ENCODE data around the gene KRT34.
"Not testable (repeated sequence)": the region's sequence is repeated elsewhere in the genome, so short reads cannot be mapped to it uniquely, and the experiment has no call there.

The KRT34 gene

DNA sequence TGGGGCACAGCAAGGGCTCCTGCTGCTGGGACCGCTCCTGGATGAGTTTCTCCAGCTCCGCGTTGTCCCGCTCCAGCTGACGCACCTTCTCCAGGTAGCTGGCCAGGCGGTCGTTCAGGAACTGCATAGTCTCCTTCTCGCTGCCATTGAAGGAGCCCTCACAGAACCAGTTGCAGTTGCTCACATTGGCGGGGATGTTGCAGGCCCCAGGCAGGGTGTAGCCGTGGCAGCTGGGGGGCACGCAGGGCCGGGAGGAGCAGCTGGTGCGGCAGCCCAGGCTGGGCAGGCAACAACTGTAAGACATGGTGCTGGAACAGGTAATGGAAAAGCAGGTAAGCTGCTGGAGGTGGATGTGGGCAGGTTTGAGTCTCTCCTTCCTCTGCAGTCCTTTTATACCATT is at the start of gene KRT34:
KRT34 (minus strand) TSS at position 364 of the 400 bp plus-strand sequence; CDS start at position 304, 60 bp downstream.
- not testable (repeated sequence) for DNase-seq

- not testable (repeated sequence) for DNase-seq
Measured at GRCh38 chr17:41430376-41430775, 48.3 kb upstream of the KRT34 start.

DNA sequence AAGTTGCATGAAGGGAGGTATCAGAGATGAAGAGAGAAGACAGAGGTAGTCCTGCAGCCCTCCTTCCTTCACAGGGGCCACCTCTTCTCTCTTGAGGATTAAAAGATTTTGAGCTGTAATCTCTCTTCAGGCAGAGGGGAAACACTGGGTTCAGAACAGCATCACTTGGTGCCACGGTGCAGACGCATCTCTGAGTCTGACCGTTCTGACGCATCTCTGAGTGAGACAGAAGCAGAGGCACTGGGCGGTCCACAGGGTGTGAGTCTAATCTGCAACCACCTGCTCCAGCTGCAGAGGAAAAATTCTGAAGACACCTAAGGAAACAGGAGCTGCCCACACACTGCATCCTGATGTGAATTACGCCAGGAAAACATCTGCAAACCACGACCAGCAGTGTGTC is 47.6 kb upstream of the KRT34 start:
- DNase-seq: no peak

DNA sequence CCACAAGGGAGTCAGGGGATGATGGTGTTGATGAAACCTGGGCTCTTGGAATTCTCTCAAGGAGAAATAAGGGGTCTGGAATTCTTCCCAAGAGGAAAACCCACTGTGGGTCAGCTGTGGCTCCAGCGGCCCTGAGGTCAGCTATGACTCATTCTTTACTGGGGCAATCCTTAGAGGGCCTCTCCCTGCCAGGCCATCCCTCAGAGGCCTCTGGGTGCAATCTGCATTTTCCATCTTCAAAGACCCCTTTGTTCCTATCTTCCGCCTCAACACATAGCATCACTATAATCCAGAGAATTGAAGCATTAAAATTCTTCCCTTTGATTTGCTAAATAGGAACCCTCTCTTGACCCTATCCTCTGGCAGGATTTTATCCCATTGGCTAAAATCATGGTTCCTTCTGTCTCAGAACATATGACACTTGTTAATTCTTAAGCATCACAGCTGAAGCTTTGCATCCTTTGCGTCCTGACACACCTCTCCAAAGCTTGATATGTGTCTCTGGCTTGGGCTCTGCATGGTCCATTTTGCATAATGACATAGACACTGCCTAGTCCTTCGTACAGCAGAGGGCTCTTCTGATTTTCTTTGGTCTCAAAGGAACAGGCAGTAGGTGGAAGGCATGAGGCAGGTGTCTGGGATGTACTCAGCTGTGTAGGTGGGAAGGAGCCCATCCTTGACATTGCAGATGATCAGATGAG is 46.6 kb upstream of the KRT34 start:
- no peak for DNase-seq

- no peak for DNase-seq
Measured at GRCh38 chr17:41424111-41424635, 42.1 kb upstream of the KRT34 start, which contains the start of gene KRT37. Gene KRT37, minus strand, starts transcription at chr17:41424585. Its CDS starts 62 bp downstream, at chr17:41424523.

- DNase-seq: not testable (repeated sequence)
Measured at GRCh38 chr17:41422586-41422985, 40.5 kb upstream of the KRT34 start.

DNA sequence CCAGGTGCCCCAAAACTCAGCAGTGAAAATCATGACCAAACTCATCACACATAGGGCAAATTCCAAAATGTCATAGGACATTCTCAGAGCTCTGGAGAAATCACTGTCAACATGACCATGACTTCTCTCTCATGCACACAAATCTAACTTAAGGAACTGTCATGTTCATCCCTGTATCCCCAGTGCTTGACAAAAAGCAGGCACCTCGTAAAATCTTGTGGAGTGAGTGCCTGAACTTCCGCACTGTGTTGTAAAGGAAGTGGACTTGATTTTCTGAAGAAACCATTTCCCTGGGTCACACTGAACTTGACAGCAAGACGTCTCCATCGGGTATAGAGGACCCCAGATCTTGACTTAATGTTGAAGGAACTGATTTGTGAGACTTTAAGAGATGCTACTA is 39.5 kb upstream of the KRT34 start:
- DNase-seq: no peak

DNA sequence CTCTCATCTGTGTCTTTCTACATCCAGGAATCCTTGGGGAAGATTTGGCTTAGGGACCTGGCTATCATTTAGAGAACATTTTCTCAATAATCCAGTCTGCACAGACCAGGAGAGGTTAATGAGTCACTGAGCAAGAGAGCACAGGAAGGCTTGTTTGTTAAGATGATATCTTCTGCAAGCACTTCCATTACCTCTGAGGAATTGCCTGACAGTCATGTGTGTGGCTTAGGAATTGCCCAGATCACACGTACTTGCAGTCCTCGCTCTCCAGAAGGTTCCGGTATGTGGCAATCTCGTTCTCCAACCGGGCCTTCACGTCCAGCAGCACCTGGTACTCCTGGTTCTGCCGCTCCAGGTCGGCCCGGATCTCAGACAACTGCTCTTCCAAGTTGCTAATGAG is 39.0 kb upstream of the KRT34 start:
- no peak for DNase-seq

DNA sequence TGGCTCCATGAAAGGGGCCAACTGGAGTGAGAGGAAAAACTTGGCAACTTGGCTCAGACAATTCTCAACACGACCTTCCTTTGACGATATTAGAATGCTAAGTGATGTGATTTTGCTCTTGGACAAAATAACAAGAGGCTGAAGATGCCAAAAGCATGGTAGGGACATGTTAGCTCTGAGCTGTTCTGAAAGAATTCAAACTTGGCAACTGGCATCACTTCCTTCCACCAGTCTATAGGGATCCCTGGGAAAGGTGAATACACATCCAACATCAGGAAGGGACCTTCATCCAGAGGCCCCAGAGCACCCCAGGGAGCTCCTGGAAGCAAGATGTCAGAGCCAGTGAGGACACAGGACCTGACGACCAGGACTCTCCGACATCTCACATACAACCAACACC is 38.0 kb upstream of the KRT34 start:
- no peak for DNase-seq

DNA sequence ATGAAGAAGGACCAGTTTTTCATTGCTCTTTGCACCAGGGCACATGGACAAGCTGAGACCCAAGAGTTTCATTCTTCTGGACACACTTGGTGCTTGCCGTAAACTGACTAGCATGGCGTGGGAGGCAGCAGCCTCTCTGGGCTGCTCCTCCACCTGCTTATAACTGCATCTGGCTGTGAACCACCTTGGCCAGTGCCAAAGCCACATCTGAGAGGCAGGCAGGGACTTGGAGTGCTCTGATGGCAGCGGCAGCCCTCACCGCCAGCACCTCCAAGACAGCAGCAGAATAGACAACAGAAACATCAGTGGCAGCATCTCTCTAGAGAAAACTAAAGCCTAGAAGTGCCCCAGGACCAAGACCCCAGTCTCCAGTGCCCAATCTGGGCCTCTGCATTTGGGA is 37.6 kb upstream of the KRT34 start:
- DNase-seq: no peak

GRCh38 chr17:41418116-41418860 is 36.2 kb upstream of the KRT34 start:
- no peak for DNase-seq

DNA sequence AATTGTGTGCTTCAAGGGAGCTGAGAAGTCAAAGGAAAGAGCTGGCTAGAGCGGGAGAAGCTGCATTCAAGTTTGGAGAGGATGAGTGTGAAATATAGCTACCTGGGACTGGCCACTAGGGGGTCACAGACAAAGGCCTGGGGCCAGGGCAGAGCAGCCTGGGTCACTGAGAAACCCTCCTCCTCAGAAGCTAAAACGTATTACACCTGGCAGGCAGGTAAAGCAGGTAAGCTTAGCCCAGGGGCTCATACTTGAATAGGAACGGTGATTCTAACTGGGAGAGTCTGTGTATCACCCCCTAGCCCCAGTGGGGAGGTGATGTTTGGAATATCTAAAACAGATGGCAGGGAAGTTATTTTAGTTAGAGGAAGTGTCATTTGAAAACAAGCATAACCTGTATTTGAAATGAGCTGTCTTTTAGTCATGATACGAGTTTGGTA is 35.5 kb upstream of the KRT34 start:
- no peak for DNase-seq

GRCh38 chr17:41417127-41417526 is 35.0 kb upstream of the KRT34 start:
- DNase-seq: no peak

DNA sequence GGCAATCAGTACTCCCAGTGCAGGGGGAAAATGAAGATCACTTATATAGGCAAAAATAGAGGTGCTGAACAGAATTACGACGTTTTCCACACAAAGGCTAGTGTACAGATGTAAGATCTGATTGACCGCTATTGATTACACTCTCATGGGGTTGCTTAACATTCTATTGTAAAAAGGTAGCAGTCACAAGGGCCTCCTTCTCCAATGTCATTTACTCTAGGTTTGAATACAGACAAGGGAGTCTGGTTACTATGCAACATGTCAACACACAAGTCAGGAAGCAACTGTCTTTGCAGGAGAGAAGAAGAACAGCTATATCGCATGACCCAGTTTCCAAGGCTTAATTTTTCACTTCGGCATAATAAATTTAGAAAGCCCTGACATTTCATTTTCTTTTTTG is 34.4 kb upstream of the KRT34 start:
- no peak for DNase-seq

- no peak for DNase-seq
Measured at GRCh38 chr17:41415833-41416335, 33.8 kb upstream of the KRT34 start.

GRCh38 chr17:41415411-41415810 is 33.3 kb upstream of the KRT34 start:
- no peak for DNase-seq

GRCh38 chr17:41413982-41414381 is 31.9 kb upstream of the KRT34 start:
- DNase-seq: no peak

DNA sequence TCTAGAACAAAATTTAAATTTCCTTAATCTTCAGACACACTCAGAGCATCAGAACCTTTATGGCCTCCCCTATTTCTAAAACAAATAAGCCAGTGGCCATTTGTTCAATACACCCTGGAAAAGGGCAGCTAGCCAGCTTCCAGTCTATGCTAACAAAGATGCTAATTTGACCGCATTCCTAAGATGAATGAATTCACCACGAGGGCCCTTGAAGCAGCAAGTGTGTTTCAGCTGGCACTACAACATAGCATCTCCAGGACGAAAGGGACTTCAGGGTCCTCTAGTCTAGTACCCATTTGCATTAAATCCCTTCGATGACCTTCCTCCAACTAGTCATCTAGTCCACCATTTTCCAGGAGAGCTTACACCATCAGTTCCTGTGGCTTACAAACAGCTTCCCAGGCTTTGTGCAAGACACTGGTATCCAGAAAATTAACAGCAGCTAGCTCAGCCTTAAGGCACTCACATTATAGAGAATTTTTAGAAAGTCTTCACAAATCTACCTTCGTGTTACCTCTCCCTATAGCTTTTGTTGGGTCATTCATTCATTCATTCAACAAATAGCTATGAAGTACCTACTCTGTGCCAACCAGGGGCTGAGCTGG is 31.3 kb upstream of the KRT34 start:
- DNase-seq: no peak

- DNase-seq: no peak
Measured at GRCh38 chr17:41411072-41411840, 29.1 kb upstream of the KRT34 start.

GRCh38 chr17:41407226-41407625 is 25.1 kb upstream of the KRT34 start:
- DNase-seq: no peak

DNA sequence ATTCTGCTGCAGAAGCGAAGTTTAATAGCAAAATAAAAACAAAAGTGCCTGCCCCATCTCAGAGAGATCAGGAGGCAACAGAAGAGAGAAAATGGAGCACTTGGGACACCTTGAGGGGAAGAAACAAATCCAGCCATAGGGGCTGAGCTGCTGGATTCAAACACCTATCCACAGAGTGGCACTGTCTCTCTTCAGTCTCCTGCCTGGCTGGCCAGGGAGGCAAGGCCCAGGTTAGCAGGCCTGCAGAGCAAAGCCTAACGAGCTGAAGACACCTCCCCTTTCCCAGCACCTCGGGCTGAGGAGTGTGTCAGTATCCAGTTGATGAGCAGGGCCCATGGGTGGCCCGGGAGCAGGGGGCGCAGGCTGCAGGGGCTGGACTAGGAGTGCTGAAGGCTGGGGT is 24.1 kb upstream of the KRT34 start:
- no peak for DNase-seq

GRCh38 chr17:41404024-41404671 is 22.0 kb upstream of the KRT34 start:
- no peak for DNase-seq

Data from NCI-H1417 treated with DMSO at 0.1 percent for 48 hours (cell line).